Gastroesophageal sphincter (tissue), 3 donors: ENCODE measurements around the gene SMKR1.

Source experiments
- CTCF ChIP-seq, 4 experiments: fragments of 200-600 bp in 2 of 4; fragments of 450-650 bp in 2 of 4; sonication (generic) in 1 of 4; IDR thresholded peaks; one replicate each; pipeline ENCODE4 v1.5.1; 2017 to 2019; ENCODE audit warnings: antibody characterized with exemption in 4 of 4, mild to moderate bottlenecking in 2 of 4, moderate library complexity in 2 of 4
- EP300 ChIP-seq: sonication (generic); formaldehyde crosslinking; IDR thresholded peaks from one replicate; pipeline ENCODE4 v1.6.1; 2017; ENCODE audit warnings: antibody characterized with exemption, mild to moderate bottlenecking

GRCh38 chr7:129452589-129453231, 49.6 kb upstream of the SMKR1 start:
- no peak for TF ChIP-seq CTCF (IDR thresholded peaks at IDR 0.05)
- no peak for TF ChIP-seq EP300
